22Rv1 (cell line): ENCODE data around the gene ZFHX3.

Source experiments
- H3K27ac ChIP-seq: fragments of 450-650 bp; 2 replicates; pipeline ENCODE4 v1.5.1; 2017
- ZFX ChIP-seq: fragments of 450-650 bp; IDR thresholded peaks from 2 replicates; pipeline ENCODE4 v1.6.1; 2017; ENCODE audit warnings: antibody characterized with exemption, borderline replicate concordance
- TF ChIP-seq, protein P1 (sequence below): fragments of 450-650 bp; IDR thresholded peaks from 2 replicates; pipeline ENCODE4 v1.5.1; 2017; ENCODE audit warnings: mild to moderate bottlenecking

Gene ZFHX3

DNA sequence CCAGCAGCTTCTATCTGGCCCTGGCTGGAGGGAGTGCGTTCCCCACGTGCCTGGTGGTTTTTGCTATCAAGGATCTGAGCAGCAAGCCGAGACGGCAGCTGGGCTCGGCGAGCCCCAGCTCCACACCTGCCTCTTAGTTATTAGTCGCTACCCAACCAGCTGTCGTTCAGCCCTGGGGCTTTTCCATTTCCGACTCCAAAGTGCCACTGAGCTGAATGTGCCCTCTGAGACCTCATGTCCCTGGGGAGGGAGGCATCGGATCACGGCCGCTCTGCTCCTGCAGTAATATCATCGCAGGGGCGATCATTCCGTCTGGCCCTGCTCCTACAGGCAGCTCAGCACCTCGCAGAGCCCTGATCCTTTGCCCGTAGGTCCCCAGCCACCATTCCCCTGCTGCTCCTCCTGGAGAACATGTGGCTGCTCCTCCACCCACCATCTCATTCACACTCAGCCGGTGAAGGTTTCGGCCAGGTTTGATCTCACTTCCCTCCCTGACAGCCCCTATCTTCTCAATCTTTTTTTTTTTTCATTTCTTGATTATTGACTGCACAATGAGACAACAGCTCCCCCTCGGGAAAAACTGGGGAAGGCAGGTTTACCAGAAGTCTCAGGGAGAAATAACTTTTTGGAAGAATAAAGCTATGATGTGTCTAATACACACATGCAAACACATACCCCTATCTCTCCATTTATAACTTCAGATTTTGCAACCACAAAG is 86.7 kb downstream of the ZFHX3 start:
- TF ChIP-seq ZFX, result no peak
- TF ChIP-seq, protein P1, sequence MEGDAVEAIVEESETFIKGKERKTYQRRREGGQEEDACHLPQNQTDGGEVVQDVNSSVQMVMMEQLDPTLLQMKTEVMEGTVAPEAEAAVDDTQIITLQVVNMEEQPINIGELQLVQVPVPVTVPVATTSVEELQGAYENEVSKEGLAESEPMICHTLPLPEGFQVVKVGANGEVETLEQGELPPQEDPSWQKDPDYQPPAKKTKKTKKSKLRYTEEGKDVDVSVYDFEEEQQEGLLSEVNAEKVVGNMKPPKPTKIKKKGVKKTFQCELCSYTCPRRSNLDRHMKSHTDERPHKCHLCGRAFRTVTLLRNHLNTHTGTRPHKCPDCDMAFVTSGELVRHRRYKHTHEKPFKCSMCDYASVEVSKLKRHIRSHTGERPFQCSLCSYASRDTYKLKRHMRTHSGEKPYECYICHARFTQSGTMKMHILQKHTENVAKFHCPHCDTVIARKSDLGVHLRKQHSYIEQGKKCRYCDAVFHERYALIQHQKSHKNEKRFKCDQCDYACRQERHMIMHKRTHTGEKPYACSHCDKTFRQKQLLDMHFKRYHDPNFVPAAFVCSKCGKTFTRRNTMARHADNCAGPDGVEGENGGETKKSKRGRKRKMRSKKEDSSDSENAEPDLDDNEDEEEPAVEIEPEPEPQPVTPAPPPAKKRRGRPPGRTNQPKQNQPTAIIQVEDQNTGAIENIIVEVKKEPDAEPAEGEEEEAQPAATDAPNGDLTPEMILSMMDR, result peak; percentile 46

DNA sequence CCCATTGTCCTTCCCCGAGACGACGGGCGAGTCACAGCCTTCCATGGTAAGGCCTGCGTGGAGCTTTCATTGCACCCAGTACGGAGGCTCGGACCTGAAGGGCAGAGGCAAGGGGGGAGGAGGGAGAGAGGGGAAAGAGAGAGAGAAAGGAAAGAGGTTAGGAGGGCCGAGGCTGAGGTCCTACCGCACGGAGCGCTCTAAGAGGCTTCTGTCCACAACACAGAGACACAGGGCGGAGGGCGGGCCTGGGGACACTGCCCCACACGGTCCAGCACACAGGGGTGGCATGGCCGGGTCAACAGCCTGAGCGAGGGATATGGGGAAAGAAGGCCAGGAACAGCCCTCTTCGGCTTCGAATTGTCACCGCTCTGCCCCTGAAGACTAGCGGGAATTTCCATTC is 87.8 kb downstream of the ZFHX3 start:
- no peak overlapping the region for H3K27ac ChIP-seq
- TF ChIP-seq ZFX, result no peak
- TF ChIP-seq, protein P1, result no peak

More for the DNA sequence above, 86.7 kb downstream of the ZFHX3 start:
- no peak overlapping the region for H3K27ac ChIP-seq

DNA sequence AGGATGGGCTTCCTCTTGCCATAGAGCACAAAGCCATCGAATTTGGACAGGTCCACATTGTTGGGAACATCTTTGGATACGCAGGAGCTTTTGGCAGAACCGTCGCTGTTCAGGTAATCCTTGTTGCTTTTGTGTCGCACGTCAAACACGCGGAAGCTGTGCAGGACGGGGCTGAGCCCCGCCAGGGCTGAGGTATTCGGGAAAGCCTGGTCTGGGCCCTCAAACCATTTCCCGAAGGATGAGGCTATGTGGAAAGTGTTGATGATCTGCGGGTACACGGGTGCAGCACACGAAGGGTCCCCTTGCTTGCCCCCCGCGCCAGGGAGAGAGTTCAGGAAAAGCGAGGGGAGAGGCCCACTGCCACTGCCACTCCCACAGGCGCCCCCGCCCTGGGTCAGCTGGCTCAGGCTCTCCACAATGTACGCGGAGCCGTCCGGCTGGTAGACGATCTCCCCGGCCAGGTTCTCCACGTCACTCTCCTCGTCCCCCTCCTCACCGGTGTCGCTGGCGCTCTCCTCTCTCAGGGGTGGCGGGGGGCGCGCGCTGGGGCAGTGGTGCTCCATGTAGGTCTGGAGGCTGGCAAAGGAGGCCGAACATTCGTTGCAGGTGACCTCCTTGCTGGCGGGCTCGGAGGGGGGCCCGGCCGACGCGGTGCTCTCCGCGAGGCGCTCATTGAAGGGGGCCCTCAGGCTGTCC is 88.5 kb downstream of the ZFHX3 start:
- TF ChIP-seq, protein P1, result no peak
- no peak for TF ChIP-seq ZFX
- no peak overlapping the region for H3K27ac ChIP-seq

DNA sequence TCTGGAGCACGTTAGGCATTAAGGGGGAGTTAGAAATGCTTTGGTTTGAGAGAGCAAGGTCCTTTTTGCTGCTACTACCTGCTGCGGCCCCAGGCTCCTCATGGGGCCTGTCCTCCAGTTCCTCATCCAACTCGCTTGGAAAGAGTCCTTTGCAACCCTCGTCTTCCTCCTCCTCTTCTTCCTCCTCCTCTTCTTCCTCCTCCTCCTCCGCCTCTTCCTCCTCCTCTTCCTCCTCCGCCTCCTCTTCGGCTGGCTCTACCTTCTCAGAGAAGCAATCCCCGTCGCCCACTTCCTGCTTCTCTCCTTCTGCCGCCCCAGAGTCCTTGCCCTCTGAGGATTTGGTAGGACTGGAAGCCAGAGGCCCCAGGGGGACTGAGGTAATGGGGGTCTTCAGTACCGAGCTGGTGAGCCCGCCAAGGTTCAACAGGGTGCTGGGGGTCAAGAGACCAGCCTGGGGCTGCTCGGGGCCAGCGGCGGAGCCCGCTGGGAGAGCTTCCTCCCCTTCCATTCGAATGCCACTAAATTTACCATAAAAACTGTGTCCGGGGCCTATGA is 89.3 kb downstream of the ZFHX3 start:
- TF ChIP-seq, protein P1, result no peak
- no peak for TF ChIP-seq ZFX
- no peak overlapping the region for H3K27ac ChIP-seq

DNA sequence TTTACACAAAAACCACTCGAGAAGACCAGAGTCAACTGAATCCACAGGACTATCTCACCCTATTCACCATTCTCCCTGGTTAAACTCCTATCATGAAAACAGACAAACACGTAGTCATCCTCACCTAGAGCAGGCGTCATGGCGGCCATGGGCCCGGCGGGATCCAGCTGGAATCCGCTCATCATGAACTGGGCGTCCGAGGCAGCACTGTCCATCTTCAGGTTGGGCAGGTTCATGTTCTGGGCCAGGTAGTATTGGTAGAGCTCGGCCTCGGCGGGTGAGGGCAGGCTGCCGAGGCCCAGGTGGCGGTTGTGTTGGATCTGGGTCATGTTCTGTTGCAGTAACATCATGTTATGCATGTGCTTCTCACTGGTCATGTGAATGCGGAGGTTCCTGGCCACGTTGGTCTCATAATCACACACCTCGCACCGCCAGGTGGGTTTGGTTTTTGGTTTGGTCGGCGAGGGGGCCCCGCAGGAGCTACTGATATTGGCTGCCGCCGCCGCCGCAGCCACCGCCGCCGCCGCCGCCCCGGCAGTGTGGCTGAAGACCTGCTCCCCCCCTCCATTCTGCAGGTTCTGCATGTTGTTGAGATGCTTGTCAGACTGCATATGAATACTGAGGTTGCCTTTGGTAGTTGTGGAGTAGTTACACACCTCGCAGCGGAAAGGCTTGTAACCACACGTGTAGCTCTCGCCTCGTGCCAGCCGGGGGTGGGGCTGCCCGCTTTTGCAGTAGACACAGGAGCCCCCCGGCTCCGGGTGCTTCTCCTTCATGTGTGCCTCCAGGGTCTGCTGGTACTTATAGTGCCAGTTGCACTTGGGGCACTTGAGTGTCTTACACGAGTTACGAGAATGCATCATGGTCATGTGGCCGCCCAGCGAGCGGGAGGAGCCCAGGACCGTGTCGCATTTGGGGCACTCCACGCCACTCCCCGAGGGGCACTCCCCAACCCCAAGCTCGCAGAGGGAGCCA is 90.3 kb downstream of the ZFHX3 start:
- TF ChIP-seq ZFX, result no peak
- TF ChIP-seq, protein P1, result no peak
- no peak overlapping the region for H3K27ac ChIP-seq

DNA sequence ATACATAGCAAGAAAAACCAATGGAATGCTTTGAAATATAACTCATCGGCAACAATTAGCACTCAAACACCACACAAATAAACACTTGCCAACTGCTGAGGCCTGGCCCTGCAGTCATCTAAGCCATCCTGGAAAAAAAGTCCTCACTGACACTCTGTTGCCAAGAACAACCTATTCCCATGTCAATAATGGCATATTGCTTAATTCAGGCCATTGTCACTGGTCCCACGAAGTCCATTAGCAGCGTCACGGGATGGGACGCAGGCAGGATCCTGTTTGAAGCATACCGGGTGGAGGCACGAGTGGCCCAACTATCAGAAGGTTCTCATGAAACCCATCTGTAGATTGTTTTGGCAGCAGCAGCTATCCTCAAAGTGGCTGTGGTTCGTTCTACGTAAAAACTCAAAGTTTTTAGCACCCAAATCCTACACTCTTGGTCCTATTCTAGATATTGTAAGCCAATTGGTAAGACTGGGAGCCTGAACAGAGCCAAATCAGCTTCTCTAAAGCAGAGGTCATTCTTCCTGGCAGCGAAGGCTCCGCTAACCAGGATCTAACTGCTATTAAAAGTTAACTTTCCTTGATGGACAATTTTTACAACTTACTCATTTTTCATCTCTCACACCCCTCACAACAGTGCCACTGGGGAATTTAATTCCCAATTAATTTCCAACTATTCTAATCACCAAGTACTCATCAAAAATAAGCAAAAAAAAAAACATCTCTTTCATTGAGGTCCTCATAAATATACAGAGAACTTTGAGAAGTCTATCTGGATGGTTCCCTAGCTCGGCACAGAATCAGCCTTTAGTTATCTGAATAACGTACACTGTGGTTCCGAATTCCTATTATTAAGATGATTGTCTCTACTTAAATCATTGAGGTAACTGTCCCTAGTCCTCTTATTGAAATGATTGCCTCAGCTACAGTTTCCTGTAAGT is 91.5 kb downstream of the ZFHX3 start:
- no peak overlapping the region for H3K27ac ChIP-seq
- TF ChIP-seq ZFX, result no peak
- TF ChIP-seq, protein P1, result no peak
